Smooth muscle cell of the pulmonary artery (primary cell): ENCODE data around the gene RETREG2. TPM values are rescaled to one million over a fixed set of nuclear protein-coding genes. Genes with fewer than 3 reads are reported as not detected.

Experiments used
- total RNA-seq: library from RNA; depleted of rRNA; stranded (reverse); fragments of >200 nt; gene quantifications from 2 replicates; pipeline ENCODE4 v1.2.3, GENCODE V29; 2014

Gene RETREG2
- 75.5 and 88.8 TPM in 2 replicates for total RNA-seq

DNA sequence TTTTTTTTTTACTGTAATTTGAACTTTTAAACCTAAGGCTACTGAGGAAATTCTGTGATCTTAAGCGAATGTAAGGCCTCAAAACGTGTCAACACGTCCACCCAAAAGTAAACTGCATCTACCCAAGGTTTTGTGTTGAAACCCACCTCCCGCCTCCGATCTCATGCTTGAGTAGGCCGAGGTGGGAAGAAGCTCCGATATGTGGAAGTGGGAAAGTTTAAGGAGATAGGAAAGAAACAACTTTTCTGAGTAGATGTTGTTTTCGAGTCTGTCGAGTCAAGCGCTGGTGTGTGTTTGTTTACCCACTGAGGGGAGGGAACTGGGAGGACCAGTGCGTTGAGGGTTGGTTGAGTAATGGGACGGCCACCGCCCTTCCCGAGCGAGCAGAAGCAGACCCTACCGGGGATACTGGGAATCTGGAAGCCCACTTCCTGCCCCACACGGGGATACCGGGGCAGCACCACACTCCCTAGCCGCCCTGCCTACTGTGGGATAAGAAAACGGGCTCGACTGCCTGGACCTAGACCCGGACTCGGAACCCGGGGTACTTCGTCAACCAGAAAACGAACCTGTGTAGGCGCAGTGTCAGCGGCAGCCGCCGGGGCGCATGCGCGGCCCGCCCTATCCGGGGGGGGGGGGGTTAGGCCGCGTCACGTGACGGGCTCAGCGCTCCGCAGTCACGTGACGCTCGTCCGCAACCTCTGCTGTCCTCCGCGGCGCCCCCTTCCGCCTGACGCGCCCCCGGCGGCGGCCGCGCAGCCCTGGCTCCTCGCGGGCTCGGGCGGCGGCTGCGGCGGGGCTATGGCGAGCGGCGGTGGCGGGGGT lies at the start of gene RETREG2:
Gene RETREG2, plus strand, starts transcription at position 724 of the 825 bp plus-strand sequence. Its CDS starts 78 bp downstream, at position 802.

GRCh38 chr2:219160186-219161017 lies 17.7 kb upstream of the RETREG2 start, which contains the start of gene NHEJ1:
TSS of gene NHEJ1 (minus strand) at chr2:219160815. CDS start at chr2:219158362, 2,453 bp downstream.

DNA sequence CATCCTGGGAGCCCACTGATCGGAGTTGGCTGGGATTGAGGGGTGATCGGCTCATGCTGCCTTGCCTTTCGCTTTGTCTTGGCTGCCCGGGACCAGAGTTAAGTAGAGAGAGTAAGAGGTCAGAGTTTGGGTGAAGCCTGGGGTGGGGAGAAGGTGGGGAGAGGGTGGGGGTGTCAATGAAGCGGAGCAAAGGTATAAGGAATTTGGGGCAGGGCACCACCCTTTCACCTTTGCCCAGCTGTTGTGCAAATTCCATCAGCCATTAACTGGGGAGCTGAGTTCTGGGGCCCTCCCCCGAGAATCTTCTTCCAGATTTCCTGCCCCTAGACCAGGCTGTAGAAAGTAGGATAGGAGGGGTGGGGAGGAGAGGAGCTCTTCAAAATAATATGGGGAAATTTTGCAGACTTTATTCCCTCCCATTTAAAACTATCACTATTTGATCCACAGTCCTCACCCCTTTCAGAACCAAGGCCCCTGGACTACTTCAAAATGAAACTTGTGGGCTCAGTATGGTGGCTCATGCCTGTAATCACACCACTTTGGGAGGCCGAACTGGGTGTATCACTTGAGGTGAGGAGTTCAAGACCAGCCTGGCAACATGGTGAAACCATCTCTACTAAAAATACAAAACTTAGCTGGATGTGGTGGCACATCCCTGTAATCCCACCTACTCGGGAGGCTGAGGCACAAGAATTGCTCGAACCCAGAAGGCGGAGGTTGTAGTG lies 8.0 kb upstream of the RETREG2 start, which contains the start of gene SLC23A3:
Gene SLC23A3, minus strand, starts transcription at position 100 of the 725 bp plus-strand sequence. Its CDS starts 45 bp downstream, at position 55.

DNA sequence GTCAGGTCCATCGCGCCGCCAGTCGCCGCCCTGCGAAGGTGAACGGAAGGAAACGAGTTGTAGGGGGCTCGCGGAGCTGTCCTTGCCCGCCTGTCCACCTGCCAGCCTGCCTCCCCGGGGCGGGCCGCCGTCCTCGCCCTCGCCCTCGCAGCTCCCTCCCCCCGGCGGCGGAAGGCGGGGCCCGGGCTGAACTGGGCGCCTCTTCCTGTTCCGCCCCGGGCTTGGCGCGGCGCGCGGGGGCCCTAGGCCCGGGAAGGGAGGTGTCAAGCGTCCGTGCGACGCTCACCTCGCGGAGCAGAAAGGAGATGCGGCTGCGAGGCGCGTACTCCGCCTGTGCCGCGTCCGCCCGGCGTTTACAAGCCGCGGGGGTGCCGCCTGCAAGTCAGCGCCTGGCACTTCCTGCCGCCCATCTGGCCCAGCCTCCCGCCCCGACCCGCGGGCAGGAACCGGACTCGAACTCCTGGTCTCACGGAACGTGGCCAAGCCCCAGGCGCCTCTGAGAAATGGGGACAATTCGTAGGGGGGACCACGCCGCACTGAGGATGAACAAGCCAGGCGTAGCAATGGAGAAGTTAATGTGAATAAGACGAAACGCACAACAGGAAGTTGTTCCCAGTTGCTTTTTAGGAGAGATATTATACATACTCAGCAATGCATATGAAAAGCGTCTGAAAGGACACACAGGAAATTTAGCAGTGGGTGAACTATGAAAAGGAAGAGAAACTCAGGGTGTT lies 1.1 kb upstream of the RETREG2 start, which contains the start of gene CNPPD1:
Gene CNPPD1, minus strand, starts transcription at position 108 of the 734 bp plus-strand sequence. Its CDS starts 97 bp downstream, at position 11.

GRCh38 chr2:219206328-219207133 lies 28.5 kb downstream of the RETREG2 start, which contains the start of gene ZFAND2B:
TSS of gene ZFAND2B (plus strand) at chr2:219206782. CDS start at chr2:219206988, 206 bp downstream.

GRCh38 chr2:219218732-219219701 lies 40.9 kb downstream of the RETREG2 start, which contains the start of gene ABCB6:
TSS of gene ABCB6 (minus strand) at chr2:219218958. CDS start at chr2:219218673, 285 bp downstream.

GRCh38 chr2:219229305-219230058 lies 51.4 kb downstream of the RETREG2 start, which contains the start of the genes ANKZF1 and ATG9A:
TSS of gene ANKZF1 (plus strand) at chr2:219229806. CDS start at chr2:219230258, 452 bp downstream.
TSS of gene ATG9A (minus strand) at chr2:219229636. CDS start at chr2:219228024, 1,612 bp downstream.

Other genes starting within 250 kb of the RETREG2 start
- not detected in 2 replicates for gene CDK5R2, start 218.6 kb upstream of the RETREG2 start, total RNA-seq
- gene FEV, start 193.1 kb upstream of the RETREG2 start, total RNA-seq, result not detected in 2 replicates
- not detected in 2 replicates for gene CRYBA2, start 184.9 kb upstream of the RETREG2 start, total RNA-seq
- gene CFAP65, start 136.8 kb upstream of the RETREG2 start, total RNA-seq, result 0.03 TPM in 1 of 2 replicates, not detected in the other
- not detected in 2 replicates for gene IHH, start 117.4 kb upstream of the RETREG2 start, total RNA-seq
- 18.5 and 22.0 TPM in 2 replicates for gene NHEJ1, start 17.5 kb upstream of the RETREG2 start, total RNA-seq
- 2.9 and 8.1 TPM in 2 replicates for gene SLC23A3, start 8.2 kb upstream of the RETREG2 start, total RNA-seq
- 31.5 and 43.7 TPM in 2 replicates for gene CNPPD1, start 1.4 kb upstream of the RETREG2 start, total RNA-seq
- gene ZFAND2B, start 28.5 kb downstream of the RETREG2 start, total RNA-seq, result 18.1 and 26.0 TPM in 2 replicates
- gene ABCB6, start 40.7 kb downstream of the RETREG2 start, total RNA-seq, result 69.9 and 77.9 TPM in 2 replicates
- 73.2 and 73.7 TPM in 2 replicates for gene ATG9A, start 51.4 kb downstream of the RETREG2 start, total RNA-seq
- gene ANKZF1, start 51.5 kb downstream of the RETREG2 start, total RNA-seq, result 41.4 and 52.1 TPM in 2 replicates
- 12.1 and 14.9 TPM in 2 replicates for gene GLB1L, start 67.2 kb downstream of the RETREG2 start, total RNA-seq
- gene STK16, start 67.2 kb downstream of the RETREG2 start, total RNA-seq, result 31.2 and 31.4 TPM in 2 replicates
- gene TUBA4B, start 75.0 kb downstream of the RETREG2 start, total RNA-seq, result not detected in 2 replicates
- gene TUBA4A, start 75.6 kb downstream of the RETREG2 start, total RNA-seq, result 17.9 and 19.6 TPM in 2 replicates
- 74.7 and 78.8 TPM in 2 replicates for gene DNAJB2, start 101.1 kb downstream of the RETREG2 start, total RNA-seq
- gene PTPRN, start 131.1 kb downstream of the RETREG2 start, total RNA-seq, result 23.5 and 45.4 TPM in 2 replicates
- not detected in 2 replicates for gene RESP18, start 154.5 kb downstream of the RETREG2 start, total RNA-seq
- 68.5 and 91.9 TPM in 2 replicates for gene DNPEP, start 209.6 kb downstream of the RETREG2 start, total RNA-seq
- 1.1 and 3.0 TPM in 2 replicates for gene DES, start 240.1 kb downstream of the RETREG2 start, total RNA-seq